ENCODE data around the gene HPGDS.

The HPGDS gene

DNA sequence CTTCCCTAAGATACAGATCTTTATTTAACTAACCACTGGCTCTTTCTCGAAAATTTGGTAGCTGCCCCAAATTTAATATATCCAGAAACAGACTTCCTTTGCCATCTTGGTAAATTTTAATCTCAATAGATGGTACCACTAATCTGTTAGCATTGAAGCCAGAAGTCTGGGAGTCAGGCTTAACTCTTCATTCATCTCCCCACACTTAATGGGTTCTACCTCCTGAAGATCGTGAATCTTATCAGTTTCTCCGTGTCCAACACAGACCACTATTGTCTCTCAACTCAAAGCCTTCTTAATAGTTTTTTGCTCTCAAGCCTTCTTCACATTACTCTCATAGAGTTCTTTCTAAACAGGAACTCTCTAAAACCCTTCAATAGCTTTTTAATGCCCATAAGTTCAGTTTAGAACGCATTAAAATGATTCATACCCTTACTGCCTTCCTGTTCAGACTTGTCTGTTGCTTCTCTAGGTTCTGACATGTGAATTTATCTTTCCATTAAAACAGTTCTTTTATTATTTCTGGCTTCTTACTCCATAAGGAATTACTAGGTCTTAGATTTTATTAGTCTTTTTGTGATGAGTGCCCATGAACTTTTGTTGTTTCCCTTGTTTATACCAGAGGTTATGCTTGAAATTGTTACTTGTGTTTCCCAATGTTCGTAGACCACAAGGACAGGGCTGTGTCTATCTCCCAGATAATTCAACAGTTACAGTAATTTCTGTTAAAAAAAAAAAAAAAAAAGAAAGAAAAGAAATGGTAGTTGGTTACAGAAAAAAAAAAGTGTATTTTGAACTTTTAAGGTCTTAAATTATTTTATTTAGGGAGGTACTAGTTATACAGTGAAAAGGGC is 80.2 kb downstream of the HPGDS start:
- DNase-seq (ENCODE audit: low read depth in 2 of 3, low spot score in 2 of 3) = no peak

DNA sequence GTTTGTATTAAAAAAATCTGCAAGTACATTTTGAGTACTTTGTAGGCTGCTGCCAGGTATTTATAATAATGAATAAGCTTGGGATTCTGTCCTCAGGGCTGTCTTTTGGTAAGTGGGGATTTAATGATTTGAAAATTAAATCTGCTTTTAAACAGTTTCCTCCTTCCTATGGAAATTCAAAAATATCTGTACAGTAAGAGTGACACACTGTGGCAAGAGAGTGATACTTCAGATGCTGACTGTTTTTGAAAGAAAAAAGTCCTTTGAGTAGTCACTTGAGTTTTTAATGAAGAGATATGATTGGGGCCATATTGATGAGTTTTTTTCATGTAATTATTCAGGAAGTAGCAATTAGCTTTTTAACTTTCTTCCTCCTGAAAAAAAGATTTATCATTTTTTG is 85.8 kb downstream of the HPGDS start:
- DNase-seq (ENCODE audit: low read depth in 2 of 3, low spot score in 2 of 3) = no peak

- DNase-seq (ENCODE audit: low read depth in 2 of 3, low spot score in 2 of 3) = no peak
These were observed 86.4 kb downstream of the HPGDS start for GRCh38 chr4:94256144-94256783.

GRCh38 chr4:94253036-94253435 is 89.6 kb downstream of the HPGDS start:
- no peak for DNase-seq (ENCODE audit: low read depth in 2 of 3, low spot score in 2 of 3)

DNA sequence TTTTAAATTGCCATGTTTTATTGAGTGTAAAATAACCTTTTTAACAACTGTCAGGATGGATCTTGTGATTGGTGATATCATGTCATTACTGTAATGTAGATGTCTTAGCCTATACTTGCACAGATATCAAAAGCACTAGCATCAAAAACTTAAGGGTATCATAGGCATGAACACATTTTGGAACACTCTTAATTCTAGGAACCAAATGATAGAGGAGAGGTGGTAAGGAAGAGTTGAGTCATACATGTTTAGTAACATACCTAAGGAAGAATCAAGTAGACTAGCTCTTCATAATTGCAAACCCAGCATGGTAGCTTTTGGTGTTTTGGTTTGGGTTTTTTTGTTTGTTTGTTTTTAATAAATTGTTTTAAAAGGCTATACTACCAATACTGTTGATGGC is 91.5 kb downstream of the HPGDS start:
- no peak for DNase-seq (ENCODE audit: low read depth in 2 of 3, low spot score in 2 of 3)
